Measurements from ENCODE around the gene UNC45A.

The UNC45A gene

DNA sequence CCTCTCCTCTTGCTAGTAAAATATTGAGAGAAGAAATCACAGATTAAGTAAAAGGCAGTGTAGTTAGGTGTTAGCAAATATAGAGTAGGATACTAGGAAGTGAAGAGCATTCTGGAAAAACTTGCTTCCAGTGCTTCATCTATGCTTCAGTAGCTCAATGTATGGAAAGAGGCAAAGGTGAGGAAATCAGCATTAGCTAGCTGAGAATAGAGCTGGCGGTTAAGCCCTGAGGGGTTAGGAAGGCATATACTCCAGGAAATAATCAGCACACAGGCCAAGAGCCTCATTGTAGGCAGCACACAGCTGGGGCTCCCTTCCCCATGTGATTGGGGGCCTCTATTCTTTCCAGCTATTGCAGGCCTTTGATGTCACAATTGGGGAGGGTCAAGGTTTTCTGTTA, 33.3 kb downstream of the UNC45A start:
- POLR2A ChIA-PET, result no interaction called here
- TF ChIP-seq, protein P1, sequence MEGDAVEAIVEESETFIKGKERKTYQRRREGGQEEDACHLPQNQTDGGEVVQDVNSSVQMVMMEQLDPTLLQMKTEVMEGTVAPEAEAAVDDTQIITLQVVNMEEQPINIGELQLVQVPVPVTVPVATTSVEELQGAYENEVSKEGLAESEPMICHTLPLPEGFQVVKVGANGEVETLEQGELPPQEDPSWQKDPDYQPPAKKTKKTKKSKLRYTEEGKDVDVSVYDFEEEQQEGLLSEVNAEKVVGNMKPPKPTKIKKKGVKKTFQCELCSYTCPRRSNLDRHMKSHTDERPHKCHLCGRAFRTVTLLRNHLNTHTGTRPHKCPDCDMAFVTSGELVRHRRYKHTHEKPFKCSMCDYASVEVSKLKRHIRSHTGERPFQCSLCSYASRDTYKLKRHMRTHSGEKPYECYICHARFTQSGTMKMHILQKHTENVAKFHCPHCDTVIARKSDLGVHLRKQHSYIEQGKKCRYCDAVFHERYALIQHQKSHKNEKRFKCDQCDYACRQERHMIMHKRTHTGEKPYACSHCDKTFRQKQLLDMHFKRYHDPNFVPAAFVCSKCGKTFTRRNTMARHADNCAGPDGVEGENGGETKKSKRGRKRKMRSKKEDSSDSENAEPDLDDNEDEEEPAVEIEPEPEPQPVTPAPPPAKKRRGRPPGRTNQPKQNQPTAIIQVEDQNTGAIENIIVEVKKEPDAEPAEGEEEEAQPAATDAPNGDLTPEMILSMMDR (IDR thresholded peaks at IDR 0.05; ENCODE audit: control extremely low read depth, extremely low read depth, low read depth, missing control alignments), result no peak
- CTCF ChIA-PET, result interaction anchor here (0.9 to 7.8 kb wide), 4 partner anchors 11 to 65 kb away, joined by 3 to 86 read pairs (median 20); partner anchors contain the start of genes HDDC3, RCCD1 and UNC45A
- DNase-seq (ENCODE audit: extremely low spot score), result no peak

GRCh38 chr15:90970274-90970673, 35.2 kb downstream of the UNC45A start:
- no peak for DNase-seq (ENCODE audit: extremely low spot score)
- ChIA-PET CTCF (interaction anchor here (1.3 to 7.8 kb wide), 3 partner anchors 9 to 14 kb away, joined by 4 to 86 read pairs (median 22); partner anchors contain the start of gene RCCD1), POLR2A (no interaction called here)
- TF ChIP-seq, protein P1 (IDR thresholded peaks at IDR 0.05; ENCODE audit: control extremely low read depth, extremely low read depth, low read depth, missing control alignments), result no peak

- POLR2A ChIA-PET, result interaction anchor here (0.6 kb wide), 3 partner anchors 15 to 53 kb away, joined by 7 to 8 read pairs (median 7); partner anchors contain the start of gene HDDC3
- DNase-seq (ENCODE audit: extremely low spot score), result no peak
- CTCF ChIA-PET, result interaction anchor here (1.0 to 7.8 kb wide), 4 partner anchors 7 to 26 kb away, joined by 3 to 86 read pairs (median 12); partner anchors contain the start of gene RCCD1
- TF ChIP-seq, protein P1 (IDR thresholded peaks at IDR 0.05; ENCODE audit: control extremely low read depth, extremely low read depth, low read depth, missing control alignments), result no peak
These were observed 37.0 kb downstream of the UNC45A start for GRCh38 chr15:90972133-90972532.

DNA sequence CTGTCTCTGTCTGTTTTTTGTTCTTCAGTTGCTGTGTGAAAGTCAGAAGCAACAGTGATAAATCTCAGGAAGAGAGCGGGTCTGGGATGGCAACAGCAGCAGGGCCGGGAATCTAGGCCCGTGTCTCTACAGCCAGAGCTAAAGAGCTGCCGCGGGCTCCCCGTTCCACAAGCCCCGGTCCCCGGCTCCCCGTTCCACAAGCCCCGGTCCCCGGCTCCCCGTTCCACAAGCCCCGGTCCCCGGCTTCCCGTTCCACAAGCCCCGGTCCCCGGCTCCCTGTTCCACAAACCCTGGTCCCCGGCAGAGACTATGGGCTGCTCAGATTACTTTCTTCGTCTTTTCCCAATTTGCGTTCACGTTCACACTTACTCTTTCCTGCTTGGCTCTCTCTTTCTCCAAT, 39.1 kb downstream of the UNC45A start:
- no peak for DNase-seq (ENCODE audit: extremely low spot score)
- TF ChIP-seq, protein P1 (IDR thresholded peaks at IDR 0.05; ENCODE audit: control extremely low read depth, extremely low read depth, low read depth, missing control alignments), result no peak
- ChIA-PET POLR2A (no interaction called here), CTCF (no interaction called here)

DNA sequence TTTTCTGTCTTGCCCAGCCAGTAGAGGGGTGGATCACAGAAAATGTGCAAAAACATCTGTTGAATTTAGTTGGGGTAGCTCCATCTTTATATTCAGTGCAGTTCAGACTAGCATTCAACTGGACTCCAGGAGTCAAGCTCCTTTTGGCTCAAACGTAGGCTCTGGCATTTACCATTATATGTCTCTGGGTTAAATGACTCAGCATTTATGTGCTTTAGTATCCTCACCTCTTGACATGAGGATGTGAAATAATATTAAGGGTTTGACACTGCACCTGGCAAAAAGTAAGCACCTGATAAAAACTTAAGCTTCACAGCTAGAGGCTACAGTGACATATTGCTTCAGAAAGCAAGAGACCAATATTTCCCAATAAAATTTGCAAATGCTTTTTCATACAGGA, 44.5 kb downstream of the UNC45A start:
- TF ChIP-seq, protein P1 (IDR thresholded peaks at IDR 0.05; ENCODE audit: control extremely low read depth, extremely low read depth, low read depth, missing control alignments), result no peak
- no peak for DNase-seq (ENCODE audit: extremely low spot score)
- CTCF ChIA-PET, result interaction anchor here (0.6 to 12.5 kb wide), 10 partner anchors 10 to 290 kb away, joined by 3 to 169 read pairs (median 4); partner anchors contain the start of genes HDDC3, RCCD1 and UNC45A
- POLR2A ChIA-PET, result no interaction called here

GRCh38 chr15:90981681-90982080, 46.6 kb downstream of the UNC45A start:
- ChIA-PET CTCF (interaction anchor here (1.0 to 12.5 kb wide), 9 partner anchors 12 to 74 kb away, joined by 3 to 169 read pairs (median 4); partner anchors contain the start of genes HDDC3 and RCCD1), POLR2A (no interaction called here)
- TF ChIP-seq, protein P1 (IDR thresholded peaks at IDR 0.05; ENCODE audit: control extremely low read depth, extremely low read depth, low read depth, missing control alignments), result no peak
- DNase-seq (ENCODE audit: extremely low spot score), result no peak

Measured in GM10248 (cell line).